Stimulated activated CD4-positive, alpha-beta T cell treated with anti-CD3 and anti-CD28 coated beads, Interleukin-4, amount 100 ng/mL, for 24 hours (primary cell): ENCODE measurements around the gene DDAH2.

Source experiments
- DNase-seq: peaks from one replicate; pipeline ENCODE4 v3.0.0-alpha.2; 2020

Gene DDAH2

DNA sequence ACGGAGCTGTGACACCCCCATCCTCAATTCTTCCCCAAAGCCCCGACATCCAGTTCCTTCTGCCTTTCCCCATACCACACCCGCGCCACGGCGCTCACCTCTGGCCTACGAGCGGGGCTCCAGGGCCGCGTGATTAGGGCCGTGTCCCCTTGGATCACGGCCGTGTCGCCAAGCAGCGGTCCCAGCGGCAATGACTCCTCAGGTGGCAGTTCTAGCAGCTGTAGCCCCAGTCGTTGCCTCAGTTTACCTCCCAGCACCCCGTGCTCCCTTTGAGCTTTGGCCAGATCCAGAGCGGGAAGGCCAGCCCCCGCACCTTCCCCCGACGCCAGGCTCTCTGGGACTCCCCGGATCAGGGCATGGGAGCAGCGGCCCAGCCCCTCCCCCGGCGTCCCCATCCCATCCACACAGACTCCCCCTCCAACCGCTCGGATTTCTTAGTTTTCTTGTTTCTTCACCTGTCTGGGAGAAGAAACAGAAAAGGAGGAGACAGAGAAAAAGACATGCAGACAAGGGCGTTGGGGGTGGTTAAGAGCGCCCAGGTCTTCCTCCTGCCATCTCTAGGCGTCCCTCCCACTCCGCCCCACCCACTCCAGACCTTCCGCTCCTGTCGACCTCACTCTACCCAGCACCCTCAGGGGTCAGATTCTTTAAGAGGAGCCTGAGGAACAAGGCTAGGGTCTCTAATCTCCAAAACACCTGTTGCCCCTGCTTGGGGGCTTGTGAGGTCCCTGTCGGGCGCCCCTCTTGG lies at the start of gene DDAH2:
Gene DDAH2 (minus strand): TSS at position 533 of the 748 bp plus-strand sequence. CDS start 138 bp downstream, at position 395.
- no peak for DNase-seq

- no peak for DNase-seq
These were observed 49.1 kb upstream of the DDAH2 start for GRCh38 chr6:31778193-31778592.

GRCh38 chr6:31777667-31778050 lies 48.6 kb upstream of the DDAH2 start:
- DNase-seq: no peak

DNA sequence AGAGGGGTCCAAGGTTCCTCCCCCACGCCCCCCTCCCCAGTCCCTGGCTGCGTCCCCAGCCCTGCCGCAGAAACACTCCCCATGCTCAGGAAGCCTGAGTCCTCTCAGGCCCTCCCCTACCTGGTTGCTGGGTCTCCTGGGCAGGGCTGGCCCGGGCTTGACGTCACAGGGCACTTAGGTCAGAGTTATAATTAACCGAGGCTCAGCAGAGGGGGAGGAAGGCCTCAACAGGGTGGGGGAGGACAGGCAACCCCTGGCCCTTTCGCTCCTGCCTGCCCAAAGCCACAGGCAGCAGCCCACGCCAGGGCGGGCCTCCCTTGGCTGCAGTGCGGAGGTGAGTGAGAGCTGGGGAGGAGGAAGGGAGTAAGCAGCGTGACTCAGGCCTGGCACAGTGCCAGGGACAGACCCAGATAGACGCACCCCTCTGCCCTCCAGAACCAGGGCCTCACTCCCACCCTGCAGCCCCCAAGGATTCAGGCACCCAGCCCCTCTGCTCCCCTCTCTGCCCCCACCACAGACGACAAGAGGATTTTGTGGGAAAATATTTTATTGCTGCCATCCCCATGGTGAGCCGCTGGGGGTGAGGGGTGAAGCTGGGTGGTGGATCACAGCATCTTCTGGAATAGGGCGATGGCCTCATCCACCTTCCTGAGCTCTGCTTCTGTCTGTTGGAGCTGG lies 48.0 kb upstream of the DDAH2 start, which contains the start of gene VWA7:
Gene VWA7 (minus strand): TSS at position 340 of the 678 bp plus-strand sequence. CDS start 549 bp downstream, outside the sequence.
- DNase-seq: peak; percentile 80

DNA sequence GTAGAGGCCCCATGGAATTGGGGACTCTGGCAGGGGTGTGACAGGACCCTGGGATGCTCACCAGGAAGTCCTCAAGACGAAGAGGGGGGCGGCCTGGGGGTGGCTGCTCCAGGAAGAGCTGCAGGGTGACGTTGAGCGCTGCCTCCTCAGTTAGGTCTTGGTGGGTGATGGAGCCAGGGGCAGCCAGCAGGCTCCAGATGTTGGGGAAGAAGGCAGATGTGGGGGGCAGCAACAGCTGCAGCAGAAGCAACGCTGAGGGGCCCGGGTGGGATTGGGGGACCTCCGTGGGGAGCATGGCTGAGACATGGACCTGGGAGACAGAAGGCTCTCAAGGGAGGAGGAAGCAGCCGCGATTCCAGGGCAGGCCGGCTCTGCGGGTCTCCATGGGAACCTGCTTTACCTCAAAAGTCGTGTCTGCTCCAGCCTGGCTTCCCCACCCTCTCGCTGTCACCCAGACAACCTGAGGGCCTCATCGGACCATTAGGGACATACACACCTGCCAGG lies 47.4 kb upstream of the DDAH2 start:
- DNase-seq: no peak

- DNase-seq: no peak
These were observed 46.8 kb upstream of the DDAH2 start for GRCh38 chr6:31775633-31776484.

GRCh38 chr6:31775184-31775583 lies 46.1 kb upstream of the DDAH2 start:
- DNase-seq: no peak

DNA sequence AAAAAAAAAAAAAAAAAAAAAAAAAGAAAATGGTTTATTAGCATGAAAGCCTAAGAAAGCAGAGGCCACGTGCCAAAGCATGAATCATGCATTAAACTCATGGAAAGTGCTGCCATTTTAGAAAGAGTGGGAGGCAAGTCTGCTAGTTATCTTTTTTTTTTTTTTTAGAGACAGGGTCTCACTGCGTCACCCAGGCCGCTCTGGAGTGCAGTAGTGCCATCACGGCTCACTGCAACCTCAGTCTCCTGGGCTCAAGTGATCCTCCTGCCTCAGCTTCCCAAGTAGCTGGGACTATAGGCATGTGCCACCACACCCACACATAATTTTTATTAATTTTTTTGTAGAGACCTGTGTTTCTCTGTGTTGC lies 42.9 kb upstream of the DDAH2 start:
- peak; percentile 39 for DNase-seq

DNA sequence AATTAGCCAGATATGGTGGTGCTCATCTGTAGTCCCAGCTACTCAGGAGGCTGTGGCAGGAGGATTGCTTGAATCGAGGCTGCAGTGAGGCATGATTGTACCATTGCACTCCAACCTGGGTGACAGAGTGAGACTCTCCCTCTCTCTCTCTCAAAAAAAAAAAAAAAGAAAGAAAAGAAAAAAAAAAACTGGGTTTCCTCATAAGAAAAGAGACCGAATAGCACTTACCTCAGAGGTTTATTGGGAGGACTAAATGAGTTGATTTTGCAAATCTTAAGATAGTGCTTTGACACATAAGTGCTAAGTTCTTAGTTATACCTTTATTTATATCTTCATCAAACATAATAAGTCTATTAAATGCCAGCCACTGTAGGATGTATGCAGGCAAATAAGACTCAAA lies 41.8 kb upstream of the DDAH2 start:
- no peak for DNase-seq

GRCh38 chr6:31769684-31770371 lies 40.7 kb upstream of the DDAH2 start:
- peak; percentile 84 for DNase-seq

DNA sequence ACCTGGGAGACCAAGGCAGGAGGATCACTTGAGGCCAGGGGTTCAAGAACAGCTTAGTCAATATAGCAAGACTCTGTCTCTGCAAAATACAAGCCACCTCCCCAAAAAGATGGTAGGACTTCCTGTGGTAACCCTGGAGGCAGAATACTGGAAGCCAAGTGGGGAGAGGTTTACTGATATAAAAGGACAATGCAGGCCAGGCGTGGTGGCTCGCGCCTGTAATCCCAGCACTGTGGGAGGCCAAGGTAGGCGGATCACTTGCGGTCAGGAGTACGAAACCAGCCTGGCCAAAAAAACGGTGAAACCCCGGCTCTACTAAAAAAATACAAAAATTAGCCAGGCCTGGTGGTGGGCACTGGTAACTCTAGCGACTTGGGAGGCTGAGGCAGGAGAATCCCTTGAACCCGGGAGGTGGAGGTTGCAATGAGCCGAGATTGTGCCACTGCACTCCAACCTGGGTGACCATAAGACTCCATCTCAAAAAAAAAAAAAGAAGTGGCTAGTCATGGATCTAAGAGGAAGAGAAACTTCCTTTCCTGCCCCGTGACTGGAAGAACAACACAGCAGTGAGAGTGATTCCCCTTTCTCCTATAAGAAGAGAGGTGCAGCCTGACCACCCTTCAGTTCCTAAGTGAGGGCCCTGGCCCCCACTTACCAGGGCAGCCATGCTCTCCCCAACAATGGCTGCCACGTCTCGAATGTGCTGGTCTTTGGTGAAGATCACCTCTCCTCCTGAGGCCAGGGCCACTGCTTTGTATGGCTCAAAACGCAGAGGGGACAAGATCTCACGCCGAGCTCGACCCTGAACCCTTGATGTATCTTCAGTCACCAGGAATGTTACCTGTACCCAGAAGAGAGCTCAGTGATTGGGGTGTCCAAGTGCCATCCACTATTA lies 39.5 kb upstream of the DDAH2 start:
- DNase-seq: no peak

DNA sequence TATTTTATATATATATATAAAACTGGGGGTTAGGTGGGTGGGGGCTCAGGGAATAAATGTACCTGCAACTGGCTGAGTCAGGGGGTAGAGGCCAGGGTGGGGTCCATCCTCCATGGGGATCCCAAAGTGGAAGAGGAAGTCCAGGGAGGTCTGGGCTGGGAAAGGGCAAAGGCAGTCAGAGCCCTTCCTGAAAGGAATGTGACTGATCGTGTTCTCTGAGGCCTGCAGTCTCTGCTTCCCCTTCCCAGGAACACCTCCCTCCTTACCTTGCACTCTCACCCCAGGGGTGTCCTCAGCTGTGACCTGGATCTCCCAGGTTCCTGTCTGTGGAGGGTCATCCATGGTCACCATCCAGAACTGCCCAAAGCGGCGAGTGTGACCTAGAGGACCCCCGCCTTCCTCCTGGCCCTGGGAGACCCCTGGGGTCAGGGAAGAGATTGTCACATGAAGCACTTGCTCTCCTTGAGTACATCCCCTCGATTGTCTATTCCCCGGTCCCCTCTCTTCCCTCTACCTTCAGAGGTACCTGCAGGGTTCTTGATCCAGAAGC lies 38.1 kb upstream of the DDAH2 start:
- DNase-seq: no peak

GRCh38 chr6:31765910-31766794 lies 37.1 kb upstream of the DDAH2 start:
- no peak for DNase-seq

GRCh38 chr6:31765559-31765909 lies 36.4 kb upstream of the DDAH2 start:
- DNase-seq: no peak

GRCh38 chr6:31764198-31764597 lies 35.1 kb upstream of the DDAH2 start:
- no peak for DNase-seq

DNA sequence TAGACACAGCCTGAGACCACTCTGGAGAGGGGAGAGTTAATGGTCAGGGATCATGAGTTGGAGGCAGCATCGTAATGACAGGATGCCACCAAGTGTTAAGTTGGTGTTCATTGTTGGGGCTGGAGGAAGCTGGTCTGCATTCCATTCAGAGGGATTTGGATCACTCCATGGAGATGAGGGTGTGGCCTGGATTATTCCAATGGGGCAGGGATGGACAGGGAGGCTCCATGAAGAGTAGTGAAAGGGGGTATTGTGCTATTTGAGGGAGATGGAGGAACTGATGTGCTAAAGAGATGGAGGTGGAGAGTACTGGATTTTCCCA lies 34.5 kb upstream of the DDAH2 start:
- DNase-seq: no peak

- no peak for DNase-seq
These were observed 33.9 kb upstream of the DDAH2 start for GRCh38 chr6:31762878-31763618.

DNA sequence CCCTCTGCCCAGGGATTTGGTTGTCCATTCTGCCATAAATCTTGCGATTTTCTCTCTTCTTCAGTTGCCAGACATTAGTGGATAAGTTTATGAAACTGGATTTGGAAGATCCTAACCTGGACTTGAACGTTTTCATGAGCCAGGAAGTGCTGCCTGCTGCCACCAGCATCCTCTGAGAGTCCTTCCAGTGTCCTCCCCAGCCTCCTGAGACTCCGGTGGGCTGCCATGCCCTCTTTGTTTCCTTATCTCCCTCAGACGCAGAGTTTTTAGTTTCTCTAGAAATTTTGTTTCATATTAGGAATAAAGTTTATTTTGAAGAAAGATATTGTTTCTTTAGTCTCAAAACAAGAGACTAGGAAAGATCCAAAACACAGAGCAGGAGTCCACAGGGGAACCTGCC lies 33.3 kb upstream of the DDAH2 start, which contains the start of gene SAPCD1:
Gene SAPCD1 (plus strand): TSS at position 301 of the 400 bp plus-strand sequence. CDS start 399 bp downstream, outside the sequence.
- DNase-seq: no peak

DNA sequence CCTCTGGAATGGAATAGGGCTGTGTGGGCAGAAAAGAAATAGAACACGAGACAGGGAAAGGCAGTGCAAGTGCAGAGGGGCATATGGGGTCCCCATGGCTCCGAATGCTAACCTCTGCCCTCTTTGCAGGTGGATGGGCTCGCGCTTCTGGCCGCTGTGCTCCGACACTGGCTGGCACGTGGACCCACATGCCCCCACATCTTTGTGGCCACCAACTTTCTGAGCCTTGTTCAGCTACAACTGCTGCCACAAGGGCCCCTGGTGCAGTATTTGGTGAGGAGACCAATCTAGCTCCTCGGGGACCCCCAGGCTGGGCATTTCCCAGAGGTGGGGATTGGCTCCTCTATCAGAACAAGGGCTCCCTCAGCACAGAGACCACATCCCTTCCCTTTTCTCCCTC lies 32.2 kb upstream of the DDAH2 start:
- DNase-seq: no peak

DNA sequence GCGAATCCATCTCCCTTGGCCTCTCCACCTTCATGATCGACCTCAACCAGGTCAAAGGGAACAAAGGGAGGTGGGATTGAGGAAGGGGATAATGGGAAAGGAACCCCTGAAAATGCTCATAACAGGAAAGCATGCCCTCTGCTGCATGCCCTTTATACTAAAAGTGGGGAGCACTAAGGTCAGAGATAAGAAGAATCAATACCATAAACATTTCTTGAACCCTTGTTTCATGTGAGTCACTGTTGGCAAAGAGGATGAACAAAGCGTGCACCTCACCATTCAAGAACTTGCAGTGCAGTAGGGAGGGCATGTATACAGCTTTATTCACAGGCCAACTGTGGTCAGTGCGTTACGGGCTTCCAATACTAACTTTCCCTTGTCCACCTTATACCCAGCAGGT lies 31.7 kb upstream of the DDAH2 start:
- DNase-seq: no peak
